ENCODE measurements around the gene CHST7.
"Not testable (repeated sequence)": the region's sequence is repeated elsewhere in the genome, so short reads cannot be mapped to it uniquely, and the experiment has no call there.

Gene CHST7

DNA sequence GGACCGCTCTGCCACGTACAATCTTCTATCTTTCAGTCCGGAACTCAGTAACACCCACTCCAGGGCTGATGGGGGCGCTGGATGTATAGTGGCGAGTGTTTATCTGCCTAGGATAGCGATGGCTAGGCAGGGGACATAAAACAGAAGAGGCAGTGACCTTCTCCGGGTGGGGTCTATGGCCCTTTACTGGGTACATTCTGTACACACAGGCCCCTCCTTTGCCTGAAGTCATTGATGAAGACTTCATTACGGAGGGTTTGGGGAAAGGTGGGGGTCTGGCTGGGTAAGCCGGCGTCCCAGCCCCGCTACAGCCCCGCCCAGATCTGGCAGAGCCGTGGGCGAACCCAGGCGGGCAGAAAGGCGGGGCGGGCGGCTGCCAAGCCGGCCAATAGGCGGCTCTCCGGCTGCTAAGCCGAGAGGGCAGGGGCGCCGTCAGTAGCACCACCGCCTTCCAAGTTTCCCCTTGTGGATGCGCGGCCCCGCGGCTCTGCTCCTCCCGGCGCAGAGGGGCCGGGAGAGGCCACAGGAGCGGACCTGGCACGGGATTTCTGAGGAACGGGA, at the start of gene CHST7:
Gene CHST7 (plus strand): TSS at position 435 of the 561 bp plus-strand sequence. CDS start 167 bp downstream, outside the sequence.
- peak; percentile 42 for DNase-seq

- not testable (repeated sequence) for DNase-seq
Measured at GRCh38 chrX:46528640-46529039, 44.9 kb upstream of the CHST7 start.

DNA sequence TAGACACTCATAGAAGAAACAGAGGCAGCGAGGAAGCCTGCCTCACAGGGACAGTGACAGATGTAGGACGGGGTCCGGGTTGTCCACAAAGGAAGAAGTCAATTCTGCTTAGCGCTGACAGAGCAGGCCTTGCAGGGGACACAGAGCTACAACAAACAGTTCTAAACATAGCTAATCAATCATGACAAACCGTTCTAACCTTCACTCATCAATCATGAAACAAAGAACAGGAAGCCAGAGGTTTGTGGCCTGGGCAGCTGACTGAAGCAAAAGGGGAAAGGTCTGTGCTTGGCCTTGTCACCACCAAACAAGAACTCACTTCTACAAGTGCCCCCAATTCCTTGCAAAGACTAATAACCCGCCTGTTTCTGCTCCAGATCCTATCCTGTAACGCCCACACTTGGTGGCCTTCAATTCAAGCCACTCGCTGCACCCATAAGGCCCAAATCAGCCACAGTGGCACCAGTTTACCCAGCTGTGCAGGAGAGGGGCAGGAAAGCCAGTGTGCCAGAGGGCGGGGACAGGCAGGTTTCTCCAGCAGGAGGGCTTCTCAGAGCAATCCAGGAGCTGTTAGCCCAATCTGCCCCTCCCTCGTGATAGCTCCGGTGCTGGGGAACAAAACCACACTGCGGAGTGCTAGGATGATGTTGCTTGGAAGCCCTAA, 43.7 kb upstream of the CHST7 start:
- DNase-seq = not testable (repeated sequence)

DNA sequence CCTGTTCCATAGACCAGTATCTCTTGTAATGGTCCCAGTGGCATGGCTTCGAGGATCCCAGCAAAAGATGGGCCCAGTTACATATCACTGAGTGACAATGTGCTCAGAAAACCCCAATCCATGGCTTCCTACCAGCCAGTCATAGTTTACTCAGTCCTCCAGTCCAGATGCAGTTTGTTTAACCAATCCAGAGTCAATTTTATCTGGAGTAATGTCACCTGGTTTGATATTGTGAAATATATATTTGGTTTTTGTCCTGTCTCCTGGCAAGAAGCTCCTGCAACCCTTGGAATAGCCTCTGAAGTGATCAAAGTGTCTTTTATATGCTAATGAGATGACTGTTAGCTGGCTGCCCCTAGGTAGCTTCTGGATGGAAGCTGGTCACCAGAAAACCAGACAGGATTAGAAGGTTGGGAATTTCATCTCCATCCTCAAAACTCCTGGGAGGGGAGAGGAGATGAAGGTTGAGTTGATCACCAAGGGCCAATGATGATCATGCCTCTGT, 43.1 kb upstream of the CHST7 start:
- not testable (repeated sequence) for DNase-seq

- no peak for DNase-seq
Measured at GRCh38 chrX:46531442-46531841, 42.1 kb upstream of the CHST7 start.

DNA sequence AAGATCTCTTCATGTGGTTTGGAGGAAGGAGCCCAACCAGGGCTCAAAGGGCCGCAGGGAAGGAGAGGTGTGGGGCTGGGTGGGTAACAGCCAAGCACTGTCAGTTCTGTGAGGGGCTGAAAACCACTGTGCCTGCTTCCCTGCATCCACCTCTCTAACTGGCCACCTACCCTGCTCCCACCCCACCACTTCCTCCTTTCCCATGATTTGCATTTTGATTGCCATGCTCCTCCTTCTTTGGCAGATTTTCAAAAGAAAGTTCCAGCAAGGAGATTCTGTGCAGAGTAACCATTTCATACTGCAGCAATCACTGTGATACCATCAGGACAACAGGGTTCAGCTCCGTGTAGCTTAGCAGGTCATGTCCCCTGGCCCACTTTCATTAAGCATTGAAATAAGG, 30.1 kb upstream of the CHST7 start:
- no peak for DNase-seq

DNA sequence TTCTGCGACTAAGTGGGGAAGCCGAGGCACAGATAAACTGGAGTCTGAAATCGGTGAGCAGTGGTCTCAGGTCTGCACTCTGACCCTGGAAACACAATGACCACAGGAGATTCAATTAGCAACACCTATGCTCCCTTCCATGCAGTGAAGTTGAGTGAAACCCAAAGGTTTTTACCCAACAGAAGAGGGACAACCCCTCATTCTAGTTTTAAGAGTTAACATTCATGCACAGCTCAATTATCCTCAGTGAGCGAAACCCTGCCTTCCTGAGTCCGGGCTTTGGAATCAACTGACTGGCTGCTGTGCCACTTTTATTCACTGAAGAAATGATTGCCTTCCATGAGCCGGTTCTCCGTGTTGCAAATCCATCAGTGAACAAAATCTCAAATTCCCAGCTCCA, 29.0 kb upstream of the CHST7 start:
- not testable (repeated sequence) for DNase-seq

GRCh38 chrX:46545111-46546005, 28.2 kb upstream of the CHST7 start, which contains the start of gene ZNF674:
TSS of gene ZNF674 (minus strand) at chrX:46545421. CDS start at chrX:46542087, 3,334 bp downstream.
- peak; percentile 43 for DNase-seq

DNA sequence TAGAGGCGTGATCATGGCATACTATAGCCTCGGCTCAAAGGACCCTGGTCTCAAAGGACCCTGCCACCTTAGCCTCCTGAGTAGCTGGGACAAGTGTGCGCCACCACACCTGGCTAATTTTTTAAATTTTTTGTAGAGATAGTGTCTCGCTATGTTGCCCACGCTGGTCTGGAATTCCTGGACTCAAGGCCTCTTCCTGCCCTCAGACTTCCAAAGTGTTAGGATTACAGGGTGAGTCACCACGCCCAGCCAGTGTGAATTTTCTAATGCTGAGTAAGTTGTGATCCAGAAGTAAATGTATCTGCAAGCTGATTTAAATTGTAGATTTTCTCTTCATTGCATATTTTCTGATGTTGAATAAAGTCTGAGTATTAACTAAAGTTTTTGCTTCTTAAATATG, 25.7 kb upstream of the CHST7 start:
- no peak for DNase-seq

DNA sequence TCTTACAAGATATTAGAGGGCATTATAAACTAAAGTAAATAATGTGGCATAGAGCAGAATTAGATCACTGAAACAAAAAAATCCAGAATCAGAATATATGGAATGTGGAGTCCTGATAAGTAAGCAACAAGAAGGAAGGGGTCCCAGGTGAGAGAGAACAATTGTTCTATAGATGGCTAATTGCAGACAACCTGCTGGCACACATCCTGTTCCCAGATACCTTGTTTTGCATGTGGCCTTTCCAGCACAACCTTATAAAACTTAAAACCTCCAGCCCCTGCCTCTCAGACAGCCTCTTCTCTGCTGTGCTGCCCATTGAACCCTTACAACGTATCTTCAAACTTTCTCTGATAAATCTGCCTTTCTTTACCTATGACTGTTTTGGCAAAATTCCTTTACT, 23.7 kb upstream of the CHST7 start:
- no peak for DNase-seq

GRCh38 chrX:46551494-46552128, 22.0 kb upstream of the CHST7 start:
- DNase-seq = no peak

GRCh38 chrX:46553935-46554334, 19.6 kb upstream of the CHST7 start:
- DNase-seq = no peak

- DNase-seq = no peak
Measured at GRCh38 chrX:46554942-46555341, 18.6 kb upstream of the CHST7 start.

- no peak for DNase-seq
Measured at GRCh38 chrX:46559062-46559461, 14.5 kb upstream of the CHST7 start.

DNA sequence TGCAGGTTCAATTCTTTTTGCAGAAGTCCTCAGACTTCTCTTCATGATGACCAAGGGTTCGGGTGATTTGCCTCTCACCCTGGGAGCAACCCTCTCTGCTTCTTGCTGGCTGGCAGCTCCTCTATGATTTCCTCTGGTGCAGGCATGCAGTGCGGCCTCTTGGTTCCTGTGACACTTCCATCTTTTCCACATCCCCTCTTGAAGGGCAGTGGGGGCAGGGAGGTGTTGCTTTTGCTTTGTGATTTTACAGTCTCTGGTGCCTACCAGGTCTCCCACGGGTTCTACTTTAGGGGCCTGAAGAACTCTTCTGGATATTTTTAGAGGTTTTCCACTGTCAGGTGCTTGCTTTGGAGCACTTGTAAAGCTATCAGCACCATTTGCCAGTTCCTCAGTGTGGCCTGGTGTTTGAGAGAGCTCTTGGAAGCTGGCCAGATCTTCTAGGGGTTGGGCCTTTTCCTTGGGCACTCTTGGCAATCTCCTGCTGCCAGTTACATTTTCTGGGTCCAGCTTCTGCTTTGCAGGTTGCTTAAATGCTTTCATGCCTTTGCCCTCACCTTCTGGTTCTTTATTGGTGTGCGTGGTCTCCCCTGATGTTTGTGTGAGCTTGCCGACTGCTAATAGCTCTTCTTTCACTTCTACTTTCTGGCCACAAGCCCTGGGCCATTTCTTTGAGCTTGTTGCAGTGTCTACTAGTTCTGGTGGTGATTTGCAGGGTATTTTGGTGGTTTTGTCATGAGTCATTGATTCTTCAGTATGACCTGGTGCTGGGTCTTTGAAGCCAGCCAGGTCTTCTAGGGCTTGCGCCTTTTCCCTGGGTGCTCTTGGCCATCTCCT, 11.5 kb upstream of the CHST7 start:
- DNase-seq = no peak

GRCh38 chrX:46567388-46567787, 6.2 kb upstream of the CHST7 start:
- no peak for DNase-seq

DNA sequence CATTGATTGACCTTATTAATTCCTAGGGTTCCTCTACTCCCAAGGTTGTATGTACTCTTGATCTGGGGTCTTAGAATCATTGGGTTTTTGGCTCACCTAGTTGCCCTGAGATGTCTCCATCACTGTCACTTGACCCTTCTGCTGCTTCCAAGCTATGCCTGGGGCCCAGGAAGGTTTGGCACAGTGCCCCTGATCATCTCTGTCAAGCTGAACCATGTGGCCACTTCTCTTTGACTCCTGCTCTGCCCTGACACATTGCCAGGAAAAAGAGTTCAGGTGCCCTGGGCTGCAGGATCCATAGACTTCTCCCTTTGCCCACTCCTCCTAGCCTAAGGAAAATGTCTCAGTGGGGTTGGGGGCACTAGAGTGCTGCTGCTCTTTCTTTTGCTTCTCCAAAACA, 3.9 kb upstream of the CHST7 start:
- no peak for DNase-seq

GRCh38 chrX:46571423-46572339, 1.9 kb upstream of the CHST7 start:
- no peak for DNase-seq

GRCh38 chrX:46572340-46572936, 1.1 kb upstream of the CHST7 start:
- no peak for DNase-seq

Measured in NCI-H524 treated with DMSO at 0.1 percent for 48 hours (cell line).